Measurements from ENCODE around the gene LRRC70.

LRRC70 gene

DNA sequence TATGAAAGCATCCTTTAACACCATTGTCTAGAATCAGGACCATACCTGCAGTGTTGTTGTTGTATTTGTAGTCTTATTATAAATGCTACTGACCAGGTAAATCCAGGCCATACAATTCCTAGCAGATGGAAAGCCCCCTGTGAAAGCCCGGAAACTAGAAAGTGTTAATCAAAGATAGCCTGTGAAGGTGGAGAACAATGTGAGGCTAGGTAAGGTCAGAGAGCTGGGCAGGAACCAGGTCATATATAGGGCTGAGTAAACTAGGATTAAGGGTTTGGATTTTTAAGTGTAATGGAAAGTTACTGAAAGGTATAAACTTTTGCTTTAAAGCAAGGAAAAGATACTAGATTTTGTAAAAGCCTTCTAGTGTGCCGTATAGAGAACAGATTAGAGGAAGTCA lies 6.7 kb downstream of the LRRC70 start:
- Histone ChIP-seq H3K9ac (ENCODE audit: low read length) (no peak overlapping the region), H4K12ac (ENCODE audit: low read depth, low read length) (no peak overlapping the region), H3K18ac (ENCODE audit: low read length) (no peak overlapping the region), H4K8ac (ENCODE audit: low read depth, low read length) (no peak overlapping the region), H3K14ac (ENCODE audit: low read length) (no peak overlapping the region), H3K27me3 (ENCODE audit: insufficient read depth, low read length) (no peaks in the 10 kb centered on the region), H3K27ac (ENCODE audit: low read depth, low read length) (no peak overlapping the region), H4K91ac (ENCODE audit: low read depth, low read length) (no peak overlapping the region), H3K36me3 (ENCODE audit: control insufficient read depth in 1 of 2, insufficient read depth in 2 of 2, low read length in 2 of 2) (no peaks in the 10 kb centered on the region), H3K4me1 (ENCODE audit: control insufficient read depth in 1 of 2, insufficient read depth in 2 of 2, low read length in 2 of 2) (no peaks in the 10 kb centered on the region), H3K4me2 (ENCODE audit: low read length) (no peak overlapping the region), H3K9me3 (ENCODE audit: insufficient read depth, low read depth, low read length) (no peaks in the 10 kb centered on the region), H3K23ac (ENCODE audit: low read length) (no peak overlapping the region), H3K4ac (ENCODE audit: low read depth, low read length) (no peak overlapping the region), H2BK5ac (ENCODE audit: low read depth, low read length, poor library complexity) (no peak overlapping the region), H3K4me3 (ENCODE audit: low read depth, low read length) (no peak overlapping the region), H2AK5ac (ENCODE audit: low read length) (no peak overlapping the region), H3K79me2 (ENCODE audit: control insufficient read depth, insufficient read depth, low read length, poor library complexity) (no peaks in the 10 kb centered on the region), H2BK12ac (ENCODE audit: low read length) (no peak overlapping the region), H2AFZ (ENCODE audit: insufficient read depth, low read length, poor library complexity) (no peak overlapping the region), H3K79me1 (ENCODE audit: low read length) (no peaks in the 10 kb centered on the region), H2BK120ac (ENCODE audit: insufficient read depth, low read length, poor library complexity) (no peak overlapping the region)
- DNase-seq: no peak
- no CpG with 5 or more reads among the region's 2 CpGs for WGBS (ENCODE audit: extremely low coverage, insufficient coverage, insufficient read length)

DNA sequence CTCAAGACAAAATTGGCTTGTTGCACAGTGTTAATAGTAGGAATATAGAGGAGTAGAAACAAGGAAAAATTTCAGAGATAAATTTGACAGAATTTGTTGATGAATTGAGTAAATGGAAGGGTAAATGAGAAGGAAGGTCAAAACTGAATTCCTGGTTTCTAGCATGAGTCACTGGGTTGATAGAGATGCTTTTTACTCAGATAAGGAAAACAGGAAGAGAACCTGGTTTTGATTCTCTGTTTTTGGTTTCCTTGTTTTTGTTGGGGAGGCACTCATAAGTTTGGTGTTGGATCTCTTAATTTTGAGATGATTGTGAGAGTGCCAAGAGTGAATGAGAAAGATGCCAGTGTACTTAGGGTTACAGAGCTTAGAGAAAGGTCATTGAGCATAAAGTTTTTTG lies 7.1 kb downstream of the LRRC70 start:
- Histone ChIP-seq H2BK5ac (ENCODE audit: low read depth, low read length, poor library complexity) (no peak overlapping the region), H4K8ac (ENCODE audit: low read depth, low read length) (no peak overlapping the region), H3K36me3 (ENCODE audit: control insufficient read depth in 1 of 2, insufficient read depth in 2 of 2, low read length in 2 of 2) (no peaks in the 10 kb centered on the region), H3K18ac (ENCODE audit: low read length) (no peak overlapping the region), H3K79me1 (ENCODE audit: low read length) (no peaks in the 10 kb centered on the region), H4K91ac (ENCODE audit: low read depth, low read length) (no peak overlapping the region), H2AK5ac (ENCODE audit: low read length) (no peak overlapping the region), H2AFZ (ENCODE audit: insufficient read depth, low read length, poor library complexity) (no peak overlapping the region), H3K79me2 (ENCODE audit: control insufficient read depth, insufficient read depth, low read length, poor library complexity) (no peaks in the 10 kb centered on the region), H3K4me3 (ENCODE audit: low read depth, low read length) (no peak overlapping the region), H4K12ac (ENCODE audit: low read depth, low read length) (no peak overlapping the region), H2BK12ac (ENCODE audit: low read length) (no peak overlapping the region), H3K4me1 (ENCODE audit: control insufficient read depth in 1 of 2, insufficient read depth in 2 of 2, low read length in 2 of 2) (no peaks in the 10 kb centered on the region), H3K23ac (ENCODE audit: low read length) (no peak overlapping the region), H3K14ac (ENCODE audit: low read length) (no peak overlapping the region), H3K27me3 (ENCODE audit: insufficient read depth, low read length) (no peaks in the 10 kb centered on the region), H2BK120ac (ENCODE audit: insufficient read depth, low read length, poor library complexity) (no peak overlapping the region), H3K9me3 (ENCODE audit: insufficient read depth, low read depth, low read length) (no peaks in the 10 kb centered on the region), H3K27ac (ENCODE audit: low read depth, low read length) (no peak overlapping the region), H3K9ac (ENCODE audit: low read length) (no peak overlapping the region), H3K4me2 (ENCODE audit: low read length) (no peak overlapping the region), H3K4ac (ENCODE audit: low read depth, low read length) (no peak overlapping the region)
- DNase-seq: peak in 1 of 2 donors; percentile 18

DNA sequence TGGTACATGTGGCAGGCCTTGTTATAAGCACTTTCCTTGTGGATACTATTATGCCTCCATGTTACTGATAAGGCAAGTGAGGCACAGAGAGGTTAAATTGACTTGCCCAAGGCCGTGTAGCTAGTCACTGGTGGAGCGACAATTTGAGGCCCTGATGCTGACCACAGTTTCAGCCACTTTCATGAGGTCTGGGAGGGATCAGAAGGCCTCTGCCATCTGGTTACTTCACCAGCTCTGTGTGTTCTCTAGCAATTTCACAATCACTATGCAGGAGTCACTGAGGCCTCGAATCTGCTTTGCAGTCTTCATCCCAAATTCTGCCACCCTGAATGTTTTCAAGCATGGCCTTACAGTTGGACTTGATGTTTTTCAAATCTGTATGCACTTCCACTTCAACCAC lies 9.1 kb downstream of the LRRC70 start:
- Histone ChIP-seq H2AFZ (ENCODE audit: insufficient read depth, low read length, poor library complexity) (no peak overlapping the region), H3K4ac (ENCODE audit: low read depth, low read length) (no peak overlapping the region)
- no CpG with 5 or more reads among the region's 3 CpGs for WGBS (ENCODE audit: extremely low coverage, insufficient coverage, insufficient read length)

DNA sequence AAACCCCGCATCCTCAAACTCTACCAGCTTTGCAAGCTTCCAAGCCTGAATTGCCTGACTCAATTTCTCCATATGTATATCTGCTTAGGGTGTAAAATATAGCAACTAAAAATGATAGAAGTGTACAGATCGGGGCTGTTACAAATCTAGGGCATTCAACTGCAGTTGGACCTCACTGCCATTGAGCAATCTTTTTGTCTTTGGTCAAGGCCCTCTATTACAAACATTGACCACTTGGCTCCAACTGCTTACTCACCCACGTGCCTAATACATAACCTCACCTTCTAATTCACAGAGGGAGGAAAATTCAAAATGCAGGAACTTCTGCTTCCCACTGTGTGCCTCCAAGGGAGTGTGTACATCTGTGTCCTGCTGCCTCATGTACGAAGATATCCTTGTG lies 10.0 kb downstream of the LRRC70 start:
- no peak overlapping the region for H4K91ac ChIP-seq (ENCODE audit: low read depth, low read length)
- H2AFZ ChIP-seq (ENCODE audit: insufficient read depth, low read length, poor library complexity): no peak overlapping the region
- no peak overlapping the region for H3K4me2 ChIP-seq (ENCODE audit: low read length)
- no peak overlapping the region for H3K4me3 ChIP-seq (ENCODE audit: low read depth, low read length)
- H3K14ac ChIP-seq (ENCODE audit: low read length): no peak overlapping the region
- H3K23ac ChIP-seq (ENCODE audit: low read length): no peak overlapping the region
- H2BK12ac ChIP-seq (ENCODE audit: low read length): no peak overlapping the region
- no peak overlapping the region for H3K9ac ChIP-seq (ENCODE audit: low read length)
- DNase-seq: no peak
- H2BK5ac ChIP-seq (ENCODE audit: low read depth, low read length, poor library complexity): no peak overlapping the region
- H3K27me3 ChIP-seq (ENCODE audit: insufficient read depth, low read length): no peaks in the 10 kb centered on the region
- H3K36me3 ChIP-seq (ENCODE audit: control insufficient read depth in 1 of 2, insufficient read depth in 2 of 2, low read length in 2 of 2): peaks cover 0 to 2% of the 10 kb centered on the region in 2 experiments
- no peaks in the 10 kb centered on the region for H3K9me3 ChIP-seq (ENCODE audit: insufficient read depth, low read depth, low read length)
- no peak overlapping the region for H2BK120ac ChIP-seq (ENCODE audit: insufficient read depth, low read length, poor library complexity)
- no CpG with 5 or more reads among the region's 4 CpGs for WGBS (ENCODE audit: extremely low coverage, insufficient coverage, insufficient read length)
- H3K79me1 ChIP-seq (ENCODE audit: low read length): no peaks in the 10 kb centered on the region
- no peaks in the 10 kb centered on the region for H3K4me1 ChIP-seq (ENCODE audit: control insufficient read depth in 1 of 2, insufficient read depth in 2 of 2, low read length in 2 of 2)
- no peak overlapping the region for H3K27ac ChIP-seq (ENCODE audit: low read depth, low read length)
- H3K18ac ChIP-seq (ENCODE audit: low read length): no peak overlapping the region
- H3K79me2 ChIP-seq (ENCODE audit: control insufficient read depth, insufficient read depth, low read length, poor library complexity): no peaks in the 10 kb centered on the region
- H3K4ac ChIP-seq (ENCODE audit: low read depth, low read length): no peak overlapping the region
- no peak overlapping the region for H4K8ac ChIP-seq (ENCODE audit: low read depth, low read length)
- no peak overlapping the region for H2AK5ac ChIP-seq (ENCODE audit: low read length)
- no peak overlapping the region for H4K12ac ChIP-seq (ENCODE audit: low read depth, low read length)

More for the DNA sequence above, 9.1 kb downstream of the LRRC70 start:
- Histone ChIP-seq H3K27ac (ENCODE audit: low read depth, low read length) (no peak overlapping the region), H3K18ac (ENCODE audit: low read length) (no peak overlapping the region), H3K4me1 (ENCODE audit: control insufficient read depth in 1 of 2, insufficient read depth in 2 of 2, low read length in 2 of 2) (no peaks in the 10 kb centered on the region), H4K8ac (ENCODE audit: low read depth, low read length) (no peak overlapping the region), H3K23ac (ENCODE audit: low read length) (no peak overlapping the region), H3K4me3 (ENCODE audit: low read depth, low read length) (no peak overlapping the region), H3K36me3 (ENCODE audit: control insufficient read depth in 1 of 2, insufficient read depth in 2 of 2, low read length in 2 of 2) (peaks cover 0 to 2% of the 10 kb centered on the region in 2 experiments), H3K9ac (ENCODE audit: low read length) (no peak overlapping the region), H2BK120ac (ENCODE audit: insufficient read depth, low read length, poor library complexity) (no peak overlapping the region), H4K91ac (ENCODE audit: low read depth, low read length) (no peak overlapping the region), H3K4me2 (ENCODE audit: low read length) (no peak overlapping the region), H4K12ac (ENCODE audit: low read depth, low read length) (no peak overlapping the region), H3K27me3 (ENCODE audit: insufficient read depth, low read length) (no peaks in the 10 kb centered on the region), H3K14ac (ENCODE audit: low read length) (no peak overlapping the region), H2AK5ac (ENCODE audit: low read length) (no peak overlapping the region), H3K79me2 (ENCODE audit: control insufficient read depth, insufficient read depth, low read length, poor library complexity) (no peaks in the 10 kb centered on the region), H2BK12ac (ENCODE audit: low read length) (no peak overlapping the region), H3K9me3 (ENCODE audit: insufficient read depth, low read depth, low read length) (no peaks in the 10 kb centered on the region), H2BK5ac (ENCODE audit: low read depth, low read length, poor library complexity) (no peak overlapping the region), H3K79me1 (ENCODE audit: low read length) (no peaks in the 10 kb centered on the region)
- DNase-seq: no peak
